AG04450 (cell line): ENCODE results near the gene CACNB4. TPM values are rescaled to one million over a fixed set of nuclear protein-coding genes. Genes with fewer than 3 reads are reported as not detected.

Experiments used
- CTCF ChIA-PET: fragments of 300-600, 350-600 bp; formaldehyde crosslinking; extraction: SDS; loops from one replicate; lab custom pipeline; 2022; ENCODE audit warnings: antibody characterized with exemption, inconsistent platforms; lab: Charles Lee
- POLR2A ChIA-PET: fragments of 350-600 bp; formaldehyde crosslinking; extraction: SDS; loops from one replicate; lab custom pipeline; 2021; ENCODE audit warnings: antibody characterized with exemption, inconsistent platforms; lab: Yijun Ruan, JAX
- DNase-seq: peaks from one replicate; pipeline ENCODE4 v3.0.0-alpha.2; 2011; ENCODE audit warnings: low read depth, low spot score
- H3K27ac ChIP-seq: one replicate; pipeline ENCODE4 v1.5.1; 2012; ENCODE audit warnings: low read depth, low read length, control low read depth
- H3K27me3 ChIP-seq: one replicate; pipeline ENCODE4 v1.6.0; 2012; ENCODE audit warnings: low read length; ENCODE audit not compliant: control insufficient read depth, insufficient read depth
- H3K4me3 ChIP-seq: 2 replicates; pipeline ENCODE4 v1.5.1; 2011; ENCODE audit warnings: mild to moderate bottlenecking, low read depth, low read length, control low read depth
- H3K9me3 ChIP-seq: 2 replicates; pipeline ENCODE4 v1.5.1; 2012; ENCODE audit warnings: low read length; ENCODE audit not compliant: control insufficient read depth, insufficient read depth
- CTCF ChIP-seq: IDR thresholded peaks from 2 replicates; pipeline ENCODE4 v1.5.1; 2011; ENCODE audit warnings: low read depth, low read length, control low read depth, inconsistent platforms
- polyA plus RNA-seq: library from polyadenylated mRNA; depleted of rRNA; stranded (reverse); fragments of >200 nt; gene quantifications from 2 replicates; pipeline ENCODE4 v1.2.3, GENCODE V29; 2011

CACNB4 gene
- polyA plus RNA-seq, 1 experiment, result 0.22 TPM

GRCh38 chr2:151833984-151834383 lies 264.9 kb downstream of the CACNB4 start:
- no peak for DNase-seq
- H3K9me3 ChIP-seq, result no peaks in the 10 kb centered on the region
- no peak overlapping the region for H3K27ac ChIP-seq
- peaks cover 5% of the 10 kb centered on the region for H3K27me3 ChIP-seq
- POLR2A ChIA-PET, result no interaction called here
- no peak for TF ChIP-seq CTCF
- CTCF ChIA-PET, result no interaction called here
- H3K4me3 ChIP-seq, result no peak overlapping the region

DNA sequence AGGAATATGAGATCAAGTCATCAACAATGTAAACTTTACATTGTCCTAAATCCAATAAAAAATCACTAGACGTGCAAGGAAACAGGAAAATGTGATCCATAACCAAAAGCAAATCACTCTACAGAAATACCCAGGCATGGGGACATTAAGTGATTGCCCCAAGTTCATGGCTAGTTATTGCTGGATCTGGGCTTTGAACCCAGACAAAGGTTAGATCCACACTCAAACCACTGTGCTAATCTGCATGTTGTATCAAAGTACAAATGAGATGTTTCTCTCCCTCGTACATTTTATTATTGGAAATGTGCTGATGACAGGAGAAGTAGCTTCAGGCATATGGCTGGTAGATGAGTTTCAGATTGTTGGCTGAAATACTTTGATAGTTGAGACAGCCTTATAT lies 267.9 kb downstream of the CACNB4 start:
- no peak for DNase-seq
- Histone ChIP-seq H3K27ac (no peak overlapping the region), H3K27me3 (no peaks in the 10 kb centered on the region), H3K4me3 (no peak overlapping the region), H3K9me3 (no peaks in the 10 kb centered on the region)
- ChIA-PET CTCF (no interaction called here), POLR2A (no interaction called here)
- TF ChIP-seq CTCF, result no peak

GRCh38 chr2:151828890-151829324 lies 269.9 kb downstream of the CACNB4 start:
- H3K9me3 ChIP-seq, result no peaks in the 10 kb centered on the region
- DNase-seq, result no peak
- no peaks in the 10 kb centered on the region for H3K27me3 ChIP-seq
- no peak for TF ChIP-seq CTCF
- ChIA-PET CTCF (interaction anchor here (1.5 kb wide), 1 partner anchor 197 kb away, joined by 5 read pairs; no protein-coding TSS in a partner anchor), POLR2A (interaction anchor here (0.6 kb wide), 1 partner anchor 563 kb away, joined by 3 read pairs; no protein-coding TSS in a partner anchor)
- peak overlapping the region; percentile 96 for H3K4me3 ChIP-seq
- H3K27ac ChIP-seq, result no peak overlapping the region

DNA sequence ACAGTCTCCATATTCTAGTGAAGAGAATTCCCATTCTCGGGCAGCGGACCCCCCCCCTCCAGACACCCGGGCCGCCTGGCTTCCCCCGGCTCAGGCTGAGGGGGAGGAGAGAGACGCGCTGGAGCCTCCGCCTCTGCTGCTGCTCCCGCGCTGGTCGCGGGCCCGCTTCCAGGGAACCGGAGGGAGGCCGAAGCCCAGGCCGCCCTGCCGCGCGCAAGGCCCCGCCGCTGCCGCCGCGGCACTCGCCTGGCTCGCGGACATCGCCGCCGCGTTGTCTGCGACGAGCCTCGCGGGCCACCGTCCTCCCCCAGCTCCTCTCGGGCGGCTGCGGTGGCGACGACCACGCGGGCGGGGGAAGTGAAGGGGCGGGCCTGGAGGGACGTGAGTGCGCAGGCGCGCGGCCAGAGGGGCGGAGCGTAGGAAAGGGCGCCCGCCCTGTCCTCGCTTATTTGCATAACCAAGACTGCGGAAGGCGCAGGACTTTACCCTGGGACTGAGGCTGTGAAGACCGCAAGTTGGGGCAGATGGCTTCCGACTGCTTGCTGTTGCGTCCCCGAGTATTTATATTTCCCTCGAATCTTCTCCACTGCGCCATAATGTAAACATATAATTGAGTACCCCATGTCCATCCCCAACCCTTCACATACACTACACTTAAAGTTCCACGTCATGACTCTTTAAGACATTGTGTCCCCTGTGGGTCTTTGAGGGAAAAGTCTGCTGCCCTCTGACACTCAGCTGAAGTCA lies 270.5 kb downstream of the CACNB4 start, which contains the start of gene ARL5A:
ARL5A (minus strand) TSS at position 279 of the 747 bp plus-strand sequence; CDS start at position 34, 245 bp downstream.
- Histone ChIP-seq H3K27ac (peak within 1 kb of the TSS; percentile 13), H3K4me3 (peak within 1 kb of the TSS; percentile 96), H3K27me3 (no peaks in the 10 kb centered on the region), H3K9me3 (no peaks in the 10 kb centered on the region)
- TF ChIP-seq CTCF, result no peak
- ChIA-PET CTCF (interaction anchor here (1.1 to 1.5 kb wide), 2 partner anchors 9 to 198 kb away, joined by 3 to 5 read pairs; no protein-coding TSS in a partner anchor), POLR2A (interaction anchor here (0.6 to 1.0 kb wide), 3 partner anchors 57 to 563 kb away, joined by 3 to 6 read pairs (median 3); no protein-coding TSS in a partner anchor)
- DNase-seq, result peak; percentile 89

GRCh38 chr2:151827564-151828142 lies 271.2 kb downstream of the CACNB4 start:
- Histone ChIP-seq H3K27ac (peak overlapping the region; percentile 13), H3K4me3 (peak overlapping the region; percentile 96), H3K27me3 (no peaks in the 10 kb centered on the region), H3K9me3 (no peaks in the 10 kb centered on the region)
- ChIA-PET POLR2A (interaction anchor here (0.7 to 1.0 kb wide), 2 partner anchors 56 to 191 kb away, joined by 3 to 6 read pairs; no protein-coding TSS in a partner anchor), CTCF (interaction anchor here (1.1 to 1.5 kb wide), 3 partner anchors 9 to 199 kb away, joined by 3 to 5 read pairs (median 3); no protein-coding TSS in a partner anchor)
- no peak for TF ChIP-seq CTCF
- DNase-seq, result no peak
